ENCODE data around the gene FAM168B. TPM values are rescaled to one million over a fixed set of nuclear protein-coding genes. Genes with fewer than 3 reads are reported as not detected.

FAM168B gene
- total RNA-seq, 1 donor from 2014 or later: 64.3 TPM

DNA sequence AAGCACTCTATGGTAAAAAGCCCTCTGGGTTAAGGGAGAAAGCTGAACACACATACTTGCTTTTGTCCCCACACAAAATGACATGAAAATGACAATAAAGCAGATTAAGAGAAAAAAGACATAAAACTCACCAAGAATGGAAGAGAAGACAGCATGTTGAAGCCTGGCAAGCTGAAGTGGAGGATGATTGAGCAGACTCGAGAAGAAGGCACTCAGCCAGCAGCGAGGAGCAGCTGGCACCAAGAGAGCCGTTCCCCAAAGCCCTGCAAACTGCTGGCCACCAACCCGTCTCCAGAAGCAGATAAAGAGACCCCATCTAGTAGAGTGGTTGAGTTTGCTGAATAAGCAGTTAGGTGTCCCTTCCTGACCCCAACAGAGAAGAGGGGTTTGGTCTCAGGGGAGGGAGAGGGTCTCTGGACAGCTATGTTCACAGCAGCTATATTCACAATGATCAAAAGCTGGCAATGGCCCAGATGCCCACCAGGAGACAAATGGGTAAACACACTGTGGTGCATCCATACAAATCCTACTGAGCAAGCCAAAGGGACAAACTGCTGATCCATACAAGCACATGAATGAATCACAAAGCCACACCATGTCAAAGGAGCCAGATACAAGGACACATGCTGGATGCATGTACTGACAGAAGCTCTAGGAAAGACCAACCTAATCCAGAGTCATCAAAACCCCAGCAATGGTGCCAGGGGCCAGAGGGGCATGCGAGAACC is 36.9 kb downstream of the FAM168B start:
- DNase-seq (ENCODE audit: low spot score in 2 of 2): peak in 1 of 2 donors; percentile 34
- no peaks in the 10 kb centered on the region for H3K27me3 ChIP-seq
- intact Hi-C loops (cut with DNase I): no loop called here
- no peak overlapping the region for H3K27ac ChIP-seq
- H3K36me3 ChIP-seq: peaks cover 43 to 47% of the 10 kb centered on the region in 2 donors
- H3K4me1 ChIP-seq: peaks cover 0 to 7% of the 10 kb centered on the region in 2 donors
- TF ChIP-seq, protein P1, sequence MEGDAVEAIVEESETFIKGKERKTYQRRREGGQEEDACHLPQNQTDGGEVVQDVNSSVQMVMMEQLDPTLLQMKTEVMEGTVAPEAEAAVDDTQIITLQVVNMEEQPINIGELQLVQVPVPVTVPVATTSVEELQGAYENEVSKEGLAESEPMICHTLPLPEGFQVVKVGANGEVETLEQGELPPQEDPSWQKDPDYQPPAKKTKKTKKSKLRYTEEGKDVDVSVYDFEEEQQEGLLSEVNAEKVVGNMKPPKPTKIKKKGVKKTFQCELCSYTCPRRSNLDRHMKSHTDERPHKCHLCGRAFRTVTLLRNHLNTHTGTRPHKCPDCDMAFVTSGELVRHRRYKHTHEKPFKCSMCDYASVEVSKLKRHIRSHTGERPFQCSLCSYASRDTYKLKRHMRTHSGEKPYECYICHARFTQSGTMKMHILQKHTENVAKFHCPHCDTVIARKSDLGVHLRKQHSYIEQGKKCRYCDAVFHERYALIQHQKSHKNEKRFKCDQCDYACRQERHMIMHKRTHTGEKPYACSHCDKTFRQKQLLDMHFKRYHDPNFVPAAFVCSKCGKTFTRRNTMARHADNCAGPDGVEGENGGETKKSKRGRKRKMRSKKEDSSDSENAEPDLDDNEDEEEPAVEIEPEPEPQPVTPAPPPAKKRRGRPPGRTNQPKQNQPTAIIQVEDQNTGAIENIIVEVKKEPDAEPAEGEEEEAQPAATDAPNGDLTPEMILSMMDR (IDR thresholded peaks at IDR 0.05): no peak
- H3K4me3 ChIP-seq: no peak overlapping the region
- H3K9me3 ChIP-seq: no peaks in the 10 kb centered on the region

DNA sequence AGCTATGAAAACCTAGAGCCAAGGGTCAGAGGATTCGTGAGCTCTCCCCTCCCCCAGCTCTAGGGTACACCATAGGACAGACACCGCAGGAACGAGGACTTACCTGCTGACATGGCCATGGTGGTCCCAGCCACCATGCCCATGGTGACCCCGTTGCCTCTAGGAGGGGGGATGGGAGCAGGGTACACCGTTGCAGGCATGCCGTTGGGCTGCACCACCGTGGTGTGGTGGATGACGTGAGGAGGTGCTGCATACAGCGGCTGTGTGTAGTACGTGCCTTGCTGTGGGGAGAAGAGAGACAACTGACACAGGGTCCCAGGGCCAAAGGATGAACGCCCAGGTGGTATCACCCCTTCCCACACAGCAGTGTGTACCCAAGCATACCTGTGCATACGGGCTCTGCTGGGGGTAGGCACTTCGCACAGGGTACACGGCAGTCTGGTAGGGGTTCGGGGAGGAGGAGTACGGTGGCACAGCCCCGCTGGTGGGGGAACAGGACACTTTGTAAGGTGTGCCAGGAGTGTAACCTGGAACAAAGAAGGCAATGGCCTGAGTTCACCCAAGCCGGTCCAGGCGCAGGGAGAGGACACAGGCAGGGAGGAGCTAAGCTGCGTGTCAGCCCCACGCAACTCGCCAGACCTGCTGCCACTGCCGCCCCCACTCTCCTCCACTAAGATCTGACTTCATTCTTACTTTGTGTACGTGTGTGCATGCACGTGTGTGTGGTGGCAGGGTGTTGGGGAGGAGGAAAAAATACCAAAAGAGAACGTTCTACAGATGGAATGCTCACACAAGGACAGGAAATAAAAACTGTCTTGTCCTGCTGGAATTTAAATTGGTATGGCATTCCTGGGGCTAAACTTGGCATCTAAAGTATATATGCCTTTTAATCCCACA is 37.8 kb downstream of the FAM168B start:
- Histone ChIP-seq H3K27me3 (no peaks in the 10 kb centered on the region), H3K4me1 (peaks cover 0 to 7% of the 10 kb centered on the region in 2 donors), H3K27ac (no peak overlapping the region), H3K9me3 (no peaks in the 10 kb centered on the region), H3K4me3 (no peak overlapping the region), H3K36me3 (peaks cover 53 to 57% of the 10 kb centered on the region in 2 donors)
- peak in 1 of 2 donors; percentile 50 for DNase-seq (ENCODE audit: low spot score in 2 of 2)
- TF ChIP-seq, protein P1 (IDR thresholded peaks at IDR 0.05): no peak
- intact Hi-C loops (cut with DNase I): no loop called here

DNA sequence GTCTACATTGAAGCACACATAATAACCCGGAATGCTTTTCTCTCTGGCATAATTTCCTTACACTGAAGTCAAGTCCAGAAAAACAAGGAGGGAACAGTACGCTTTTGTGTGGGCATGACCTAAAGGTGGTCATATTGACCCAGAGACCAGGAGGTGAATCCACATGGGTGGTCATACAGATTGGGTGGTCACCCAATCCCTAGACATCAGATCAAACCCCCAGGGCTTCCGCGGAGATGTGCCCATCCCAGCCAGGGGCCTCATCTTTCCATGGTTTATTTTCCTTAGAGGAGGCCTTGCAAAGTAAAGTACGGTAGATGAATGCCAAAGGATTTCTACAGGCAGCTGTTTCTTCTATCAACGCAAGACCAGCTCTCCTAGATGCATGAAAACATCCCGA is 38.8 kb downstream of the FAM168B start:
- Histone ChIP-seq H3K27ac (no peak overlapping the region), H3K4me1 (peaks cover 0 to 7% of the 10 kb centered on the region in 2 donors), H3K36me3 (peaks cover 58 to 62% of the 10 kb centered on the region in 2 donors), H3K9me3 (no peaks in the 10 kb centered on the region), H3K27me3 (no peaks in the 10 kb centered on the region), H3K4me3 (no peak overlapping the region)
- no peak for DNase-seq (ENCODE audit: low spot score in 2 of 2)
- TF ChIP-seq, protein P1 (IDR thresholded peaks at IDR 0.05): no peak
- intact Hi-C loops (cut with DNase I): no loop called here

DNA sequence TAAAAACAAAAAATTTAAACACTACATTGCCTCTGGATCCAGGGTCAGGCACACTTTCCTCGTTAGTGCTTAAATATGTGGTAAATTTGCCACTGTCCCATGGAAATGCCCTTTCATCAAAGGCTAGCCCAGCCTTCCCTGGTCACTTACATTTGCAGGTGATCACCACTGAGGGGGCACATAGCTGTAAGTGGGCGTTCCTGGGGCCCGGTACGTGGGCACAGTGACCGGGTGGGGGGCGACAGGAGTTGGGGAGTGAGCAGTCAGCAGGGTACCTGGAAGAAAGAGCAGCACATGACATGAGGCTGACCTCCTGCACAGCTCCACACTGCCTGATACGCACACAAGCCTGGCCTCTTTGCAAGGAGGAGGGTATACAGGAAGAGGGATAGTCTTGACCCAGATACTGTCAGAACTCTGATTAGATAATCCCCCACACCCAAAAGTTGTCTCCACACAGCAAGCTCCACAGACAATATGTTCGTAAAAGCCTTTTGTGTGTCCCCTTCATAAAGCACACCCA is 40.5 kb downstream of the FAM168B start:
- H3K4me1 ChIP-seq: peaks cover 0 to 7% of the 10 kb centered on the region in 2 donors
- no peak for DNase-seq (ENCODE audit: low spot score in 2 of 2)
- no peak overlapping the region for H3K27ac ChIP-seq
- H3K9me3 ChIP-seq: no peaks in the 10 kb centered on the region
- H3K27me3 ChIP-seq: no peaks in the 10 kb centered on the region
- peaks cover 61 to 75% of the 10 kb centered on the region in 2 donors for H3K36me3 ChIP-seq
- no peak overlapping the region for H3K4me3 ChIP-seq
- intact Hi-C loops (cut with DNase I): no loop called here
- TF ChIP-seq, protein P1 (IDR thresholded peaks at IDR 0.05): no peak

DNA sequence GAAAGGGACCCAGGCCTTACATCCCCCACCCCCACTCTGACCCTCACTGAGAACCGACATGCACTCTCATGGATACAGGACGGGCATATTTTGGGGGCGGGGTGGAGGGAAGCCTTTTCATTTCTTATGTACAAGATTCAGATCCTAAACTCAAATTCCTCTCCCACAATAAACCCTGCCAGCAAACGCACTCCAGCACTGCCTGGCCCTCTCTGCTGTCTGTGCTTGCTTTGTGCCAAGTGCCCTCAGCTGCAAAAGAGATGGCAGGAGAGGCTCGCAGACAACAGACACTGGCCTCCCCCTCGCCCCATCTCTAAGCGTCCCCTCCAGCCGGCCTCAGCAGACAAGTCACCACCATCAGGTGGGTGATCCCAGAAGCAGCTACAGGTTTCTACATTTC is 42.4 kb downstream of the FAM168B start:
- TF ChIP-seq, protein P1 (IDR thresholded peaks at IDR 0.05): no peak
- intact Hi-C loops (cut with DNase I): no loop called here
- DNase-seq (ENCODE audit: low spot score in 2 of 2): no peak
- H3K4me3 ChIP-seq: no peak overlapping the region
- H3K4me1 ChIP-seq: no peaks in the 10 kb centered on the region
- H3K9me3 ChIP-seq: no peaks in the 10 kb centered on the region
- no peaks in the 10 kb centered on the region for H3K27me3 ChIP-seq
- peaks cover 64 to 88% of the 10 kb centered on the region in 2 donors for H3K36me3 ChIP-seq
- no peak overlapping the region for H3K27ac ChIP-seq

All from ascending aorta (tissue), 2 donors.